OCI-LY1 (cell line): Measurements from ENCODE around the gene TMEM98.

Experiments
- H2AFZ ChIP-seq: fragments of 200-600 bp; sonication (generic), shearing (Covaris generic); 2 replicates; pipeline ENCODE4 v1.6.0; 2014; ENCODE audit warnings: antibody characterized with exemption, mild to moderate bottlenecking, low read length
- H3F3A ChIP-seq: fragments of 200-600 bp; sonication (generic), shearing (Covaris generic); 2 replicates; pipeline ENCODE4 v1.6.0; 2014; ENCODE audit warnings: mild to moderate bottlenecking, antibody characterized with exemption, low read length, moderate library complexity; ENCODE audit not compliant: insufficient read depth
- H3K27ac ChIP-seq: fragments of 200-600 bp; sonication (generic); 2 replicates; pipeline ENCODE4 v1.5.1; 2014; ENCODE audit warnings: low read length, mixed run types, mild to moderate bottlenecking, low read depth; ENCODE audit not compliant: poor library complexity, severe bottlenecking
- H3K27me3 ChIP-seq: fragments of 200-600 bp; sonication (generic); 2 replicates; pipeline ENCODE4 v1.6.0; 2014; ENCODE audit warnings: antibody characterized with exemption, mild to moderate bottlenecking, low read length, moderate library complexity; ENCODE audit not compliant: insufficient read depth
- H3K36me3 ChIP-seq: fragments of 200-600 bp; sonication (generic); 2 replicates; pipeline ENCODE4 v1.6.1; 2014; ENCODE audit warnings: mild to moderate bottlenecking, antibody characterized with exemption, low read length, moderate library complexity, mixed read lengths; ENCODE audit not compliant: insufficient read depth
- H3K4me1 ChIP-seq: fragments of 200-600 bp; sonication (generic); 2 replicates; pipeline ENCODE4 v1.5.1; 2014; ENCODE audit warnings: mild to moderate bottlenecking, low read length, moderate library complexity; ENCODE audit not compliant: insufficient read depth, severe bottlenecking
- H3K4me2 ChIP-seq: fragments of 200-600 bp; sonication (generic), shearing (Covaris generic); 2 replicates; pipeline ENCODE4 v1.6.1; 2014; ENCODE audit warnings: low read length
- H3K4me3 ChIP-seq: fragments of 200-600 bp; sonication (generic); 2 replicates; pipeline ENCODE4 v1.5.1; 2014; ENCODE audit warnings: low read length, low read depth, mild to moderate bottlenecking, mixed read lengths; ENCODE audit not compliant: poor library complexity, severe bottlenecking
- H3K79me2 ChIP-seq: fragments of 200-600 bp; shearing (Covaris generic); 2 replicates; pipeline ENCODE4 v1.6.1; 2016; ENCODE audit warnings: mixed run types, low read length, mixed read lengths; ENCODE audit not compliant: insufficient read depth
- H3K9ac ChIP-seq: fragments of 200-600 bp; sonication (generic), shearing (Covaris generic); 2 replicates; pipeline ENCODE4 v1.6.1; 2014; ENCODE audit warnings: mild to moderate bottlenecking, low read length, mixed read lengths
- H3K9me2 ChIP-seq: fragments of 200-600 bp; sonication (generic), shearing (Covaris generic); 2 replicates; pipeline ENCODE4 v1.6.1; 2014; ENCODE audit warnings: low read depth, mild to moderate bottlenecking, low read length, mixed read lengths
- H3K9me3 ChIP-seq: fragments of 200-600 bp; shearing (Covaris generic); 2 replicates; pipeline ENCODE4 v1.6.1; 2014; ENCODE audit warnings: low read length, mixed read lengths
- H4K20me1 ChIP-seq: fragments of 200-600 bp; sonication (generic), shearing (Covaris generic); 2 replicates; pipeline ENCODE4 v1.6.0; 2016; ENCODE audit warnings: mild to moderate bottlenecking, low read length; ENCODE audit not compliant: insufficient read depth
- EZH2 ChIP-seq: fragments of 200-600 bp; sonication (generic), shearing (Covaris generic); IDR thresholded peaks from 2 replicates; pipeline ENCODE4 v1.8.0; 2017; ENCODE audit warnings: borderline replicate concordance, mixed run types, mild to moderate bottlenecking, antibody characterized with exemption, low read length, moderate library complexity, mixed read lengths
- TF ChIP-seq, protein P1 (sequence below): fragments of 200-600 bp; sonication (generic), shearing (Covaris generic); IDR thresholded peaks from 2 replicates; pipeline ENCODE4 v1.5.1; 2017; ENCODE audit warnings: mild to moderate bottlenecking, antibody characterized with exemption, low read length, moderate library complexity, mixed read lengths

The TMEM98 gene

DNA sequence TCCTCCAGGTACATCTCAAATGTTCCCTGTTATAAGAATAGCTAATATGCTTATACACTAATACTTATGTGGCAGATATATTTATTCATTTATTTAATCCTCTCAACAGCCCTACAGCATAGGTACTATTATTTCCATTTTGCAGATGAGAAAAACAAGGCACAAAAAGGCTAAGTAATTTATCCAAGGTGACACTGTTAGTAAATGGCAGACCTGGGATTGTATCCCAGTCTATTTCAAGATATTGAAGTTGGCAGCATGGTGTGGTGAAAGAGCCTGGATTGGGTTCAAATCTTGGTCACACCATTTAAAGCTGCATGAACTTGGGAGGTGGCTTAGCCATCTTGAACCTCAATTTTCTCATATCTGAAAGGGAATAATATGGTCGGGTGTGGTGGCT is 27.2 kb downstream of the TMEM98 start:
- H3K27me3 ChIP-seq, result no peaks in the 10 kb centered on the region
- no peak overlapping the region for H3K27ac ChIP-seq
- H3F3A ChIP-seq, result no peaks in the 10 kb centered on the region
- TF ChIP-seq EZH2, result no peak
- TF ChIP-seq, protein P1, sequence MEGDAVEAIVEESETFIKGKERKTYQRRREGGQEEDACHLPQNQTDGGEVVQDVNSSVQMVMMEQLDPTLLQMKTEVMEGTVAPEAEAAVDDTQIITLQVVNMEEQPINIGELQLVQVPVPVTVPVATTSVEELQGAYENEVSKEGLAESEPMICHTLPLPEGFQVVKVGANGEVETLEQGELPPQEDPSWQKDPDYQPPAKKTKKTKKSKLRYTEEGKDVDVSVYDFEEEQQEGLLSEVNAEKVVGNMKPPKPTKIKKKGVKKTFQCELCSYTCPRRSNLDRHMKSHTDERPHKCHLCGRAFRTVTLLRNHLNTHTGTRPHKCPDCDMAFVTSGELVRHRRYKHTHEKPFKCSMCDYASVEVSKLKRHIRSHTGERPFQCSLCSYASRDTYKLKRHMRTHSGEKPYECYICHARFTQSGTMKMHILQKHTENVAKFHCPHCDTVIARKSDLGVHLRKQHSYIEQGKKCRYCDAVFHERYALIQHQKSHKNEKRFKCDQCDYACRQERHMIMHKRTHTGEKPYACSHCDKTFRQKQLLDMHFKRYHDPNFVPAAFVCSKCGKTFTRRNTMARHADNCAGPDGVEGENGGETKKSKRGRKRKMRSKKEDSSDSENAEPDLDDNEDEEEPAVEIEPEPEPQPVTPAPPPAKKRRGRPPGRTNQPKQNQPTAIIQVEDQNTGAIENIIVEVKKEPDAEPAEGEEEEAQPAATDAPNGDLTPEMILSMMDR, result no peak
- H4K20me1 ChIP-seq, result no peaks in the 10 kb centered on the region
- H3K9me3 ChIP-seq, result no peaks in the 10 kb centered on the region
- H3K4me3 ChIP-seq, result no peak overlapping the region
- H3K4me2 ChIP-seq, result no peak overlapping the region
- H3K9ac ChIP-seq, result no peak overlapping the region
- H3K9me2 ChIP-seq, result no peaks in the 10 kb centered on the region
- no peak overlapping the region for H2AFZ ChIP-seq
- H3K36me3 ChIP-seq, result no peaks in the 10 kb centered on the region
- H3K79me2 ChIP-seq, result no peaks in the 10 kb centered on the region
- H3K4me1 ChIP-seq, result no peaks in the 10 kb centered on the region

DNA sequence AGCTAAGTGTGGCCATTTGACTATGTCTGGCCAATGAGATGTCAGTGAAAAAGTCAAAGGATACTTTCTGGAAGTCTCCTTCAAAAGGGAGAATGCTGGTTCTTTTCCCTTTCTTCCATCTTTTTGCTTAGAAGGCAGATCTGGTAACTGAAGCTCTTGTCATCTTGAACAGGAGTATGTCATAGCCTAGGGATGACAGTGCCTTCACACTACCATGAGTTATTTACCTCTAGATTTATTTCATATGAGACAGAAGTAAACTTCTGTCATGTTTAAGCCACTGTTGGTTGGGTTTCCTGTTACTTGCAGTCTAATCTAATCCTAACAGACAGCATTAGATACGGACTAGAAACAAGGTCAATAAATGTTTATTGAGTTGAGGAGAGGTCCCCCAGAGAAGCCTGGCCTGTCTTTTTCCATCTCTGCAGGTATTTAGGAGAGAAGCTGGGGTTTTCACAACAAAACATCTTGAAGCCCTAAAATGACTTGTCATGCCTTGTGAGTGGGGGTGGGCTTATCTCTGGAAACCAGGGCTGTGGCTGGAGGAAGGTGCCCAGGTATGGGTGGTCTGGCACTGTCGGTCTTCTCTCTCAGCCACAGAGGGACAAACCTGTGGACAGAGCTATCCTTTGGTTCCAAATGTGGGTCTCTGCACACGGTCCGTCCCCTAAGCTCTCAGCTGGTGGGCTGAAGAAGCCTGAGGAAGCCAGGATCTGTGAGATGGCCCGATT is 28.5 kb downstream of the TMEM98 start:
- Histone ChIP-seq H3K27ac (no peak overlapping the region), H3K4me1 (no peaks in the 10 kb centered on the region)

GRCh38 chr17:32958418-32958817 is 30.5 kb downstream of the TMEM98 start:
- Histone ChIP-seq H3K27ac (no peak overlapping the region), H3F3A (no peaks in the 10 kb centered on the region), H3K4me3 (no peak overlapping the region), H3K4me2 (no peak overlapping the region), H3K79me2 (no peaks in the 10 kb centered on the region), H4K20me1 (no peaks in the 10 kb centered on the region), H3K27me3 (no peaks in the 10 kb centered on the region), H3K9ac (no peak overlapping the region), H3K4me1 (no peaks in the 10 kb centered on the region), H3K36me3 (no peaks in the 10 kb centered on the region), H3K9me2 (no peaks in the 10 kb centered on the region), H2AFZ (no peak overlapping the region), H3K9me3 (no peaks in the 10 kb centered on the region)
- TF ChIP-seq, protein P1, result no peak
- no peak for TF ChIP-seq EZH2

More for the DNA sequence above, 28.5 kb downstream of the TMEM98 start:
- H2AFZ ChIP-seq, result no peak overlapping the region
- no peaks in the 10 kb centered on the region for H3K9me3 ChIP-seq
- H3F3A ChIP-seq, result no peaks in the 10 kb centered on the region
- H4K20me1 ChIP-seq, result no peaks in the 10 kb centered on the region
- no peaks in the 10 kb centered on the region for H3K27me3 ChIP-seq
- no peaks in the 10 kb centered on the region for H3K9me2 ChIP-seq
- no peak for TF ChIP-seq EZH2
- TF ChIP-seq, protein P1, result no peak
- H3K9ac ChIP-seq, result no peak overlapping the region
- H3K79me2 ChIP-seq, result no peaks in the 10 kb centered on the region
- no peak overlapping the region for H3K4me3 ChIP-seq
- no peaks in the 10 kb centered on the region for H3K36me3 ChIP-seq
- no peak overlapping the region for H3K4me2 ChIP-seq
